Measurements from ENCODE around the gene RNPEPL1.
A peak's percentile ranks its signal among the peaks of the same experiment; 100 is the strongest.
"Not testable (repeated sequence)": the region's sequence is repeated elsewhere in the genome, so short reads cannot be mapped to it uniquely, and the experiment has no call there.

RNPEPL1 gene

GRCh38 chr2:240560480-240561324, 7.6 kb upstream of the RNPEPL1 start (continued):
- peak; percentile 95 for TF ChIP-seq ZBTB8A (tag by site-specific recombination; IDR thresholded peaks at IDR 0.05)
- no peak for TF ChIP-seq ZNF248 (tag by site-specific recombination; IDR thresholded peaks at IDR 0.05)
- TF ChIP-seq ZNF692 (tag by site-specific recombination; IDR thresholded peaks at IDR 0.05), result peak; percentile 86

- Histone ChIP-seq H3K36me3 (ENCODE audit: control insufficient read depth in 2 of 2, insufficient read depth in 1 of 2, low read length in 2 of 2) (peaks cover 0 to 29% of the 10 kb centered on the region in 2 experiments; a peak in 1 of 3 replicates), H3K27ac (ENCODE audit: extremely low read depth, low read depth, low read length) (no peak overlapping the region; the same call in 1 of the 2 replicates), H3K4me1 (ENCODE audit: control insufficient read depth, insufficient read depth, low read length) (peaks cover 5% of the 10 kb centered on the region), H3K9me3 (ENCODE audit: control insufficient read depth, insufficient read depth, low read depth, low read length) (no peaks in the 10 kb centered on the region), H3K4me3 (ENCODE audit: low read depth, low read length) (peak overlapping the region; percentile 48)
- CTCF ChIA-PET, result interaction anchor here (1.7 kb wide), 1 partner anchor 26 kb away, joined by 4 read pairs; no protein-coding TSS in a partner anchor
- TF ChIP-seq ZBTB11 (tag by site-specific recombination; conservative IDR thresholded peaks at IDR 0.05; ENCODE audit: low read depth) (0 out of 2 replicates have a peak, but pooled peaks have one; percentile 7), WT1 (tag by site-specific recombination; IDR thresholded peaks at IDR 0.05) (no peak), ZBTB20 (tag by site-specific recombination; IDR thresholded peaks at IDR 0.05) (peak; percentile 28; the same call in 1 of the 2 replicates), ZNF670 (tag by site-specific recombination; IDR thresholded peaks at IDR 0.05; ENCODE audit: low read depth) (no peak), SP7 (tag by site-specific recombination; IDR thresholded peaks at IDR 0.05) (0 out of 2 replicates have a peak, but pooled peaks have one; percentile 18), ZNF518A (tag by site-specific recombination; conservative IDR thresholded peaks at IDR 0.05; ENCODE audit: low read depth) (no peak), SP3 (tag by site-specific recombination; IDR thresholded peaks at IDR 0.05) (peak; percentile 3; the same call in 1 of the 2 replicates), ZNF175 (tag by site-specific recombination; IDR thresholded peaks at IDR 0.05) (no peak), ZNF792 (tag by site-specific recombination; IDR thresholded peaks at IDR 0.05) (no peak)
- POLR2A ChIA-PET, result interaction anchor here (0.9 to 1.8 kb wide), 6 partner anchors 9 to 536 kb away, joined by 3 to 53 read pairs (median 5); partner anchors contain the start of genes CAPN10 and NDUFA10
Measured at GRCh38 chr2:240561325-240561971, 6.8 kb upstream of the RNPEPL1 start.

GRCh38 chr2:240563231-240563630, 5.1 kb upstream of the RNPEPL1 start:
- POLR2A ChIA-PET, result interaction anchor here (0.7 to 1.7 kb wide), 2 partner anchors 23 to 42 kb away, joined by 3 to 9 read pairs; partner anchors contain the start of gene CAPN10

More at GRCh38 chr2:240563231-240563630, 5.1 kb upstream of the RNPEPL1 start:
- H3K9me3 ChIP-seq (ENCODE audit: control insufficient read depth, insufficient read depth, low read depth, low read length); H3K4me1 ChIP-seq (ENCODE audit: control insufficient read depth, insufficient read depth, low read length); H3K27ac ChIP-seq (ENCODE audit: extremely low read depth, low read depth, low read length); H3K4me3 ChIP-seq (ENCODE audit: low read depth, low read length): not testable (repeated sequence)
- CTCF ChIA-PET, result interaction anchor here (0.6 to 1.5 kb wide), 2 partner anchors 15 to 49 kb away, joined by 3 to 4 read pairs; no protein-coding TSS in a partner anchor
- H3K36me3 ChIP-seq (ENCODE audit: control insufficient read depth in 2 of 2, insufficient read depth in 1 of 2, low read length in 2 of 2), result peaks cover 0 to 27% of the 10 kb centered on the region in 2 experiments; a peak in 1 of 3 replicates
